NCI-H146 treated with DMSO at 0.1 percent for 48 hours (cell line): ENCODE results near the gene IGF1R.

Experiments used
- DNase-seq: peaks from one replicate; lab custom pipeline; 2025; ENCODE audit not compliant: unreplicated experiment; lab: John Stamatoyannopoulos, UW

Gene IGF1R

GRCh38 chr15:98648654-98649471 is 524 bp downstream of the IGF1R start:
- DNase-seq, result no peak

- no peak for DNase-seq
These were observed 1.4 kb downstream of the IGF1R start for GRCh38 chr15:98649472-98650416.

GRCh38 chr15:98650417-98651035 is 2.2 kb downstream of the IGF1R start:
- no peak for DNase-seq

- no peak for DNase-seq
These were observed 2.7 kb downstream of the IGF1R start for GRCh38 chr15:98651036-98651481.

GRCh38 chr15:98651581-98652220 is 3.4 kb downstream of the IGF1R start:
- no peak for DNase-seq

GRCh38 chr15:98653686-98654085 is 5.3 kb downstream of the IGF1R start:
- no peak for DNase-seq

- DNase-seq, result no peak
These were observed 6.5 kb downstream of the IGF1R start for GRCh38 chr15:98654790-98655360.

GRCh38 chr15:98655732-98656131 is 7.4 kb downstream of the IGF1R start:
- no peak for DNase-seq

GRCh38 chr15:98657721-98658120 is 9.4 kb downstream of the IGF1R start:
- DNase-seq, result no peak

GRCh38 chr15:98658831-98659699 is 10.7 kb downstream of the IGF1R start:
- peak; percentile 22 for DNase-seq

GRCh38 chr15:98660055-98660454 is 11.7 kb downstream of the IGF1R start:
- no peak for DNase-seq

- DNase-seq, result no peak
These were observed 14.7 kb downstream of the IGF1R start for GRCh38 chr15:98663045-98663444.

GRCh38 chr15:98663606-98664005 is 15.3 kb downstream of the IGF1R start:
- no peak for DNase-seq

GRCh38 chr15:98666441-98666840 is 18.1 kb downstream of the IGF1R start:
- no peak for DNase-seq

- DNase-seq, result no peak
These were observed 18.5 kb downstream of the IGF1R start for GRCh38 chr15:98666841-98667240.

- DNase-seq, result no peak
These were observed 19.3 kb downstream of the IGF1R start for GRCh38 chr15:98667521-98668179.

GRCh38 chr15:98668566-98669308 is 20.4 kb downstream of the IGF1R start:
- no peak for DNase-seq

GRCh38 chr15:98669638-98670037 is 21.3 kb downstream of the IGF1R start:
- no peak for DNase-seq
